ENCODE results near the gene CDC25B. TPM values are rescaled to one million over a fixed set of nuclear protein-coding genes. Genes with fewer than 3 reads are reported as not detected.

Gene CDC25B
- total and polyA plus RNA-seq, 2 of the 13 experiments (the other 11 are each of a cell fraction or from before 2014, with no cell fraction given) = 14.5 to 19.4 TPM

DNA sequence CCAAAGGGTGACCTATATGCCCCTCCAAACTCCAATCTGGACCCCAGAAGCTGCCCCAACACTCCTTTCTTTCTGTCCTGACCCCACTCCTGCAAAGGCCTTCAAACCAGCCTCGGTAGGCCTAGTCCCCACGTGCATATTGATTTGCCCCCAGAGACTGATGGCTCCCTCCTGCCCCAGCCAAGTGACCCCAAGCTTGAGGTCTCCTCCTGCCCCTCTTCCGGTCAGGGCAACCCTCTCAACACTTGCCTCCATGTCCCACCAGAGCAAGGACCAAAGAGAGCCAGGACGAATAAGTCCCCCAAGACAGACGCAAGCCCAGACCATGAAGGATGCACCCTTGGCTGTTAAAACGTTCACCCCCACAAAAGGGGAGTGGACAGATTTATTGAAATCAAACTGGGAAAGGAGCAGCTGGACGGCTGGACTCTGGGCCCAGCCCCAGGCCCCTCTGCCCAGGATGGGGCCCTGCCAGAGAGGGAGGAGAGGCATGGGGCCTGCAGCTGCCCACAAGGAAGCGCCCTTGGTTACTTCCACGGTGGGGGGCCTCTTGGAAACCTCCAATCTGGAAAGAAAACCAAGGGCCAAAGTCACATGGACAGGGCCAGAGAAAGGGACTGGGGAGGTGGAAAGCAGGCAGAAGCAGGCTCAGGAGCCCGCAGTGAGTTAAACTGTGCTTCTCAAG, 12.5 kb upstream of the CDC25B start:
- H2AFZ ChIP-seq (ENCODE audit: low read length) = no peak overlapping the region
- H3K9ac ChIP-seq (ENCODE audit: insufficient read depth, low read depth, low read length) = no peak overlapping the region
- DNase-seq (ENCODE audit: low spot score) (no peak), ATAC-seq (no peak), FAIRE-seq (no peak)
- intact Hi-C loops (cut with micrococcal nuclease; ENCODE audit: unreplicated experiment) (loop anchor here (5.0 kb wide), 1 partner anchor 309 kb away; no protein-coding TSS in a partner anchor), in situ Hi-C loops (cut with HindIII; ENCODE audit: extremely low pct_ligation_motif_present, low pct_unique_long_range_greater_than_20kb) (loop anchor here (5.0 kb wide), 1 partner anchor 34 kb away; no protein-coding TSS in a partner anchor)
- no peaks in the 10 kb centered on the region for H3K9me3 ChIP-seq (ENCODE audit: low read length)
- H3K27ac ChIP-seq (ENCODE audit: extremely low read length, insufficient read depth, low read length) = no peak overlapping the region
- no TSS peak for BruUV-seq (replicated peaks)
- H3K36me3 ChIP-seq (replicated peaks in 1 of 2; ENCODE audit: control insufficient read depth in 1 of 2, insufficient read depth in 2 of 2, low read length in 2 of 2) = no peaks in the 10 kb centered on the region
- H3K27me3 ChIP-seq (ENCODE audit: control insufficient read depth in 1 of 2, insufficient read depth in 2 of 2, low read length in 2 of 2) = peaks cover 0 to 25% of the 10 kb centered on the region in 2 experiments
- WGBS (ENCODE audit: low lambda C conversion rate) = 71% methylated on average over 10 of the region's 10 CpGs
- peaks cover 76% of the 10 kb centered on the region for H3K4me1 ChIP-seq (ENCODE audit: insufficient read depth, low read length)
- CTCF ChIA-PET (ENCODE audit: low intra/inter-chr PET ratio, low total read pairs) = no interaction called here
- POLR2A ChIA-PET = interaction anchor here (7.6 to 10.4 kb wide), 2 partner anchors 15 to 36 kb away, joined by 74 to 134 read pairs; partner anchors contain the start of genes ADISSP and AP5S1
- peaks cover 5% of the 10 kb centered on the region; the same call in 1 of the 2 replicates for H4K20me1 ChIP-seq (ENCODE audit: insufficient read depth, low read length)
- H3K4me2 ChIP-seq (ENCODE audit: low read depth, low read length) = no peak overlapping the region
- H3K4me3 ChIP-seq (replicated peaks in 1 of 3; ENCODE audit: insufficient read depth in 1 of 3, low read depth in 2 of 3, low read length in 3 of 3) = no peak overlapping the region
- peaks cover 9% of the 10 kb centered on the region for H3K79me2 ChIP-seq (ENCODE audit: insufficient read depth, low read length)
- TF ChIP-seq ZNF251 (CRISPR knock-in tag; IDR thresholded peaks at IDR 0.05) = no peak
- TF ChIP-seq ZNF883 (CRISPR knock-in tag; IDR thresholded peaks at IDR 0.05; ENCODE audit: not compliant biosample characterization) = peak; percentile 0
- 0 out of 2 replicates have a peak, but pooled peaks have one; percentile 17 for TF ChIP-seq POLR2G (IDR thresholded peaks at IDR 0.05; ENCODE audit: low read depth, low read length)
- TF ChIP-seq, protein P1, sequence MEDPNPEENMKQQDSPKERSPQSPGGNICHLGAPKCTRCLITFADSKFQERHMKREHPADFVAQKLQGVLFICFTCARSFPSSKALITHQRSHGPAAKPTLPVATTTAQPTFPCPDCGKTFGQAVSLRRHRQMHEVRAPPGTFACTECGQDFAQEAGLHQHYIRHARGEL (CRISPR knock-in tag; IDR thresholded peaks at IDR 0.05) = 0 out of 2 replicates have a peak, but pooled peaks have one; percentile 51
- TF ChIP-seq FOXA3 (CRISPR knock-in tag; IDR thresholded peaks at IDR 0.05) = no peak
- TF ChIP-seq POLR2AphosphoS5 (IDR thresholded peaks at IDR 0.05; ENCODE audit: low read depth, low read length) = peak; percentile 20
- TF ChIP-seq NONO (IDR thresholded peaks at IDR 0.05) = no peak
- 0 out of 2 replicates have a peak, but pooled peaks have one; percentile 22 for TF ChIP-seq NONO (CRISPR knock-in tag; conservative IDR thresholded peaks at IDR 0.05)
- TF ChIP-seq, protein P2, sequence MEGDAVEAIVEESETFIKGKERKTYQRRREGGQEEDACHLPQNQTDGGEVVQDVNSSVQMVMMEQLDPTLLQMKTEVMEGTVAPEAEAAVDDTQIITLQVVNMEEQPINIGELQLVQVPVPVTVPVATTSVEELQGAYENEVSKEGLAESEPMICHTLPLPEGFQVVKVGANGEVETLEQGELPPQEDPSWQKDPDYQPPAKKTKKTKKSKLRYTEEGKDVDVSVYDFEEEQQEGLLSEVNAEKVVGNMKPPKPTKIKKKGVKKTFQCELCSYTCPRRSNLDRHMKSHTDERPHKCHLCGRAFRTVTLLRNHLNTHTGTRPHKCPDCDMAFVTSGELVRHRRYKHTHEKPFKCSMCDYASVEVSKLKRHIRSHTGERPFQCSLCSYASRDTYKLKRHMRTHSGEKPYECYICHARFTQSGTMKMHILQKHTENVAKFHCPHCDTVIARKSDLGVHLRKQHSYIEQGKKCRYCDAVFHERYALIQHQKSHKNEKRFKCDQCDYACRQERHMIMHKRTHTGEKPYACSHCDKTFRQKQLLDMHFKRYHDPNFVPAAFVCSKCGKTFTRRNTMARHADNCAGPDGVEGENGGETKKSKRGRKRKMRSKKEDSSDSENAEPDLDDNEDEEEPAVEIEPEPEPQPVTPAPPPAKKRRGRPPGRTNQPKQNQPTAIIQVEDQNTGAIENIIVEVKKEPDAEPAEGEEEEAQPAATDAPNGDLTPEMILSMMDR (CRISPR knock-in tag; IDR thresholded peaks at IDR 0.05) = 0 out of 2 replicates have a peak, but pooled peaks have one; percentile 4
- no peak for TF ChIP-seq ZNF879 (CRISPR knock-in tag; IDR thresholded peaks at IDR 0.05)
- TF ChIP-seq, protein P3, sequence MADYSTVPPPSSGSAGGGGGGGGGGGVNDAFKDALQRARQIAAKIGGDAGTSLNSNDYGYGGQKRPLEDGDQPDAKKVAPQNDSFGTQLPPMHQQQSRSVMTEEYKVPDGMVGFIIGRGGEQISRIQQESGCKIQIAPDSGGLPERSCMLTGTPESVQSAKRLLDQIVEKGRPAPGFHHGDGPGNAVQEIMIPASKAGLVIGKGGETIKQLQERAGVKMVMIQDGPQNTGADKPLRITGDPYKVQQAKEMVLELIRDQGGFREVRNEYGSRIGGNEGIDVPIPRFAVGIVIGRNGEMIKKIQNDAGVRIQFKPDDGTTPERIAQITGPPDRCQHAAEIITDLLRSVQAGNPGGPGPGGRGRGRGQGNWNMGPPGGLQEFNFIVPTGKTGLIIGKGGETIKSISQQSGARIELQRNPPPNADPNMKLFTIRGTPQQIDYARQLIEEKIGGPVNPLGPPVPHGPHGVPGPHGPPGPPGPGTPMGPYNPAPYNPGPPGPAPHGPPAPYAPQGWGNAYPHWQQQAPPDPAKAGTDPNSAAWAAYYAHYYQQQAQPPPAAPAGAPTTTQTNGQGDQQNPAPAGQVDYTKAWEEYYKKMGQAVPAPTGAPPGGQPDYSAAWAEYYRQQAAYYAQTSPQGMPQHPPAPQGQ (CRISPR knock-in tag; IDR thresholded peaks at IDR 0.05; ENCODE audit: borderline replicate concordance) = no peak
- TF ChIP-seq, protein P4, sequence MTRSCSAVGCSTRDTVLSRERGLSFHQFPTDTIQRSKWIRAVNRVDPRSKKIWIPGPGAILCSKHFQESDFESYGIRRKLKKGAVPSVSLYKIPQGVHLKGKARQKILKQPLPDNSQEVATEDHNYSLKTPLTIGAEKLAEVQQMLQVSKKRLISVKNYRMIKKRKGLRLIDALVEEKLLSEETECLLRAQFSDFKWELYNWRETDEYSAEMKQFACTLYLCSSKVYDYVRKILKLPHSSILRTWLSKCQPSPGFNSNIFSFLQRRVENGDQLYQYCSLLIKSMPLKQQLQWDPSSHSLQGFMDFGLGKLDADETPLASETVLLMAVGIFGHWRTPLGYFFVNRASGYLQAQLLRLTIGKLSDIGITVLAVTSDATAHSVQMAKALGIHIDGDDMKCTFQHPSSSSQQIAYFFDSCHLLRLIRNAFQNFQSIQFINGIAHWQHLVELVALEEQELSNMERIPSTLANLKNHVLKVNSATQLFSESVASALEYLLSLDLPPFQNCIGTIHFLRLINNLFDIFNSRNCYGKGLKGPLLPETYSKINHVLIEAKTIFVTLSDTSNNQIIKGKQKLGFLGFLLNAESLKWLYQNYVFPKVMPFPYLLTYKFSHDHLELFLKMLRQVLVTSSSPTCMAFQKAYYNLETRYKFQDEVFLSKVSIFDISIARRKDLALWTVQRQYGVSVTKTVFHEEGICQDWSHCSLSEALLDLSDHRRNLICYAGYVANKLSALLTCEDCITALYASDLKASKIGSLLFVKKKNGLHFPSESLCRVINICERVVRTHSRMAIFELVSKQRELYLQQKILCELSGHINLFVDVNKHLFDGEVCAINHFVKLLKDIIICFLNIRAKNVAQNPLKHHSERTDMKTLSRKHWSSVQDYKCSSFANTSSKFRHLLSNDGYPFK (CRISPR knock-in tag; IDR thresholded peaks at IDR 0.05; ENCODE audit: borderline replicate concordance) = no peak
- TF ChIP-seq, protein P5, sequence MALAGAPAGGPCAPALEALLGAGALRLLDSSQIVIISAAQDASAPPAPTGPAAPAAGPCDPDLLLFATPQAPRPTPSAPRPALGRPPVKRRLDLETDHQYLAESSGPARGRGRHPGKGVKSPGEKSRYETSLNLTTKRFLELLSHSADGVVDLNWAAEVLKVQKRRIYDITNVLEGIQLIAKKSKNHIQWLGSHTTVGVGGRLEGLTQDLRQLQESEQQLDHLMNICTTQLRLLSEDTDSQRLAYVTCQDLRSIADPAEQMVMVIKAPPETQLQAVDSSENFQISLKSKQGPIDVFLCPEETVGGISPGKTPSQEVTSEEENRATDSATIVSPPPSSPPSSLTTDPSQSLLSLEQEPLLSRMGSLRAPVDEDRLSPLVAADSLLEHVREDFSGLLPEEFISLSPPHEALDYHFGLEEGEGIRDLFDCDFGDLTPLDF (CRISPR knock-in tag; IDR thresholded peaks at IDR 0.05) = no peak
- TF ChIP-seq NR2F6 (IDR thresholded peaks at IDR 0.05) = peak; percentile 6; the same call in 1 of the 2 replicates
- TF ChIP-seq NR2F6 (CRISPR knock-in tag; IDR thresholded peaks at IDR 0.05) = no peak
- TF ChIP-seq JUNB (CRISPR knock-in tag; IDR thresholded peaks at IDR 0.05; ENCODE audit: borderline replicate concordance) = no peak

Measured in HepG2 (cell line).